Measurements from ENCODE around the gene TLX3.

DNA sequence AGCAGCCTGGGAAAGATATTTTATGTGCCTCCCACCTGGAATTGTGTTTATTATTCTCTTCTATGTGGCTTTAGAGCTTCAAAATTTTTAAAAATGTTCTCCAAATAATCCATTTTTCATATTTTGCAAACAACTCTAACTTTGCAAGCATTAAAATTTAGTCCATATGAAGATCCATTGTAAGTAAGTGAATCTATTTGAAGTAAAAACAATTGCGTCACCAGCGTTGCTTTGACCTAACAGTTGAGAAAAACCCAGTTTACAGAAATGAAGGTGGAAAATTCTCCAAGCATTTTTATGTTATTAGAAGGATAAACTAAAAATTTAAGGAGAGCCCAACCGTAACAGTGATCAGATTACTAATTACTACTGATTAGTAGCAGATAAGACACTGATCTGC, 38.9 kb upstream of the TLX3 start:
- TF ChIP-seq, protein P1, sequence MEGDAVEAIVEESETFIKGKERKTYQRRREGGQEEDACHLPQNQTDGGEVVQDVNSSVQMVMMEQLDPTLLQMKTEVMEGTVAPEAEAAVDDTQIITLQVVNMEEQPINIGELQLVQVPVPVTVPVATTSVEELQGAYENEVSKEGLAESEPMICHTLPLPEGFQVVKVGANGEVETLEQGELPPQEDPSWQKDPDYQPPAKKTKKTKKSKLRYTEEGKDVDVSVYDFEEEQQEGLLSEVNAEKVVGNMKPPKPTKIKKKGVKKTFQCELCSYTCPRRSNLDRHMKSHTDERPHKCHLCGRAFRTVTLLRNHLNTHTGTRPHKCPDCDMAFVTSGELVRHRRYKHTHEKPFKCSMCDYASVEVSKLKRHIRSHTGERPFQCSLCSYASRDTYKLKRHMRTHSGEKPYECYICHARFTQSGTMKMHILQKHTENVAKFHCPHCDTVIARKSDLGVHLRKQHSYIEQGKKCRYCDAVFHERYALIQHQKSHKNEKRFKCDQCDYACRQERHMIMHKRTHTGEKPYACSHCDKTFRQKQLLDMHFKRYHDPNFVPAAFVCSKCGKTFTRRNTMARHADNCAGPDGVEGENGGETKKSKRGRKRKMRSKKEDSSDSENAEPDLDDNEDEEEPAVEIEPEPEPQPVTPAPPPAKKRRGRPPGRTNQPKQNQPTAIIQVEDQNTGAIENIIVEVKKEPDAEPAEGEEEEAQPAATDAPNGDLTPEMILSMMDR (IDR thresholded peaks at IDR 0.05) = no peak
- no peak for TF ChIP-seq POLR2AphosphoS5 (IDR thresholded peaks at IDR 0.05)
